Activated CD4-positive, CD25-positive, alpha-beta regulatory T cell (primary cell): ENCODE measurements around the gene ARHGEF7.
"Not testable (repeated sequence)": the region's sequence is repeated elsewhere in the genome, so short reads cannot be mapped to it uniquely, and the experiment has no call there.

ENCODE experiments used
- DNase-seq, 4 experiments: peaks; one replicate each; lab custom pipeline; 2025; lab: John Stamatoyannopoulos, UW

ARHGEF7 gene

DNA sequence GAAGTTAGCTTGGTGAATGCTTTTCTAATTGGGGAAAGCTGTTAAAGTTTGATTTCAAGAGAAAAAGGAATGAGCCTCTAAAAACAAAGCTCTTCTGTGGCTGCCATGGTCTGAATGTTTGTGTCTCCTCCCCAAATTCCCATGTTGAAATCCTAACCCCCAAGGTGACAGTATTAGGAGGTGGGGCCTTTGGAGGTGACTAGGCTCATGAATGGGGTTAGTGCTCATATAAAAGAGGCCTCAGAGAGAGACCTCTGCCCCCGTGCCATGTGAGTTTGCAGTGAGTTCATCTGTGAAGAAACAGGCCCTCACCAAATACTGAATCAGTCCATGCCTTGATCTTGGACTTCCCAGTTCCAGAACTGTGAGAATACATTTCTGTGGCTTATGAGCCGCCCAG lies 56.5 kb downstream of the ARHGEF7 start:
- DNase-seq, result no peak

DNA sequence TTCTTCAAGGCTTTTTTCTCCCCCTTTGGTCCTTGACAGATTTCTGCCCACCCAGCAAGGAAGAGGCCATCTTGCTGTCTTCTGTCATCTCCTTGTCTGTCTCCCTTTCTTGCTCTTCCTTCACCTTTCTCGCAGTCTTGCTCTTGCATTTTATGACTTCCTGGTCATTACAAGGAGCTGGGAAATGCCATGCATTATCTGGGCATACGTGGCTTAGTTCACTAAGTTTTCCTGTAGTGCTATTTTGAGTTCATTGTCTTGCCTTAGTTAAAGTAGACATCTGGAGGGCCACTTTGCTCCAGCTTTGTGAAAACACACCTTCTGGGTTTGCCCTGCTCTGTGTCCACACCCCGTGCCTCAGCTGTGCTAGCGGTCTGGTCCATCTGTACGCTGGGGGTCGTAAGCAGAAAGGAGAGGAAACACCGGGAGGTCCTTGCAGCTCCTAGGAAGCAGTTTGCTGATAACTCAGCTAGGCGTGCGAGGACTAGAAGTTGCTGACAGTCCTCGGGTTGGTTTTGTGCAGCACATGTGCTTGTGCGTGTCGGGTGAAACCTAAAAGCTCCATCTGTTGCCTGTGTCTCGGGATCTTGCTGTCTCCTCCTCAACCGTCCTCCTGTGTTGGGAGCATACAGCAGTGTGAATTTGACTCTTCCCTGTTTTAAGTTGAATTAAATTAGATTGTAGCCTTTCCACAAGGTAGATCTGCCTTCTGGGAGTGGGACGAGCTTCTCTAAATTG lies 59.4 kb downstream of the ARHGEF7 start:
- no peak for DNase-seq

DNA sequence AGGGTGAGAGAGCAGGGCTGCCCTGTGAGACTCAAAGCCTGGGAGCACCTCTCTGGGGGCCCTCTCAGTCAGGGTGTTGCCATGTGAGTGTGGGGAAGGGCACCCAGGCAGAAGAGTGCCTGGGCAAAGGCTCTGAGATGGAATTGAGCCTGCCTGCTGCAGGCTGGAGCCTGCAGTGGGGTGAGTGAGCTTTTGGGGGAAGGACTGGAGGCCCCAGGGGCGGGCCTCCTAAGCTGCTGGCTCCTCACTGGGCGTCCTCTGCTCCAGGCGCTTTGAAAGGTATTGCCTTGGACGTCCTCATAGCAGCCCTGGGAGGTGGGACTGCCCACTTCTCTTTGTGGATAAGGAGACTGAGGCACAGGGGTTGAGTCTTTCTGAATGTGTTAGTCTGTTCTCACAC lies 60.3 kb downstream of the ARHGEF7 start:
- DNase-seq, result no peak

DNA sequence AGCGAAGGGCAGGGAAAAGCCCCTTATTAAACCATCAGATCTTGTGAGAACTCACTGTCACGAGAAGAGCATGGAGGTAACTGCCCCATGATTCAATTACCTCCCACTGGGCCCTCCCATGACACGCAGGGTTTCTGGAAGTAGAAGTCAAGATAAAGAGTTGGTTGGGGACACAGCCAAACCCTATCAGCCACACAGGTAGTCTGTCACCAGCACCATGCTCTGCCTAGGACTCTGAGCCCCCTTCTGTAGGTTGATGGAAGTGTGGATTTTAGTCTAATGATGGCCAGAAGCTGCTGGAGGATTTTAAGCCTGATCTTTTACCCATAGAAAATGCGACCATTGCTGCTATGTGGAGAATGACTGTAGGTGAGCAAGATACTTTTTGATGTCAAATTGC lies 60.8 kb downstream of the ARHGEF7 start:
- no peak for DNase-seq

DNA sequence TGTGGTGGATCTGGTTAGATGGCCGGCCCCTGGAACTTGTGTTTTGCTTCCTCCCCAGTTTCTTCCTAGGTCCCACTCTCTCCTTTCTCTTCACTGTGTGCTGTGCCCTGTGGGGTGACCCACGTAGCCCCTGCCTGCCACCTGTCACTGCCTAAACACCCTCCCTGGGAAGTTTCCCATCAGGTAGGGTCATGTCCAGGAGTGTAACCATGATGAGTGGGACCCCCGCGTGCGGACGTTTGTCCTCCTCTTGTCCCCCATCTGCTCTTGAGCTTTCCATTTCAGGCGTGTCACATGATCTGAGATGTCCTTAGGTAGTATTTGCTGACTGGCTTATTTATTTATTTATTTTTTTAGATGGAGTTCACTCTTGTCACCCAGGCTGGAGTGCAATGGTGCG lies 61.3 kb downstream of the ARHGEF7 start:
- DNase-seq, result no peak

DNA sequence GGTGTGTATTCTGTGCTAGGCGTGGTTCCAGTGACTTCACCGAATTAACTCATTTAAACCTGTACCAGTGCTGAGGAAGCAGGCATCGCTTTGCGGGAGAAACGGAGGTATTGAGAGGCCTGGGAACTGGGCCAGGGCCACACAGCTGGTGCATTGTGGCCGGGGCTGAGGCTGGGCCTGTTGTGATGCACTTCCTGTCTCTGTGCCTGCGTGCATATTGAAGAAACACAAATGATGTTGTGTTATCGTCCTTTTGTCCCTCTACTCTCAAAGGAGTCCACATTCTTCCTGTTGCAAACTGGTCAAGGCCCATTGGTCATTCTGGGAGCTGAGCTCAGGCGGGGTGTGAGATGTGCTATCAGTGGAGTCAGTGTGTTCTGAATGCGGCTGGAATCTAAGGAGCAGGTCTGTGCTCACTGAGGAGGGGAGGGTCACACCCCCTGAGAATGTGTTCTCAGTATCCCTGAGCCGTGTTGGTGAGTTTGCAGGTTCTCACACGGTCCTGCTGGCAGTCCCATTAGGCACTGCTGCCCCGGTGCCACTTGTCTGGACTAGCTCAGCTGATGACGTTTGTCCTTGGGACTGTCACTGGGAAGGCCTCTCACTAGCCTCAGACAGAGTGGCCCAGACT lies 62.1 kb downstream of the ARHGEF7 start:
- no peak for DNase-seq

DNA sequence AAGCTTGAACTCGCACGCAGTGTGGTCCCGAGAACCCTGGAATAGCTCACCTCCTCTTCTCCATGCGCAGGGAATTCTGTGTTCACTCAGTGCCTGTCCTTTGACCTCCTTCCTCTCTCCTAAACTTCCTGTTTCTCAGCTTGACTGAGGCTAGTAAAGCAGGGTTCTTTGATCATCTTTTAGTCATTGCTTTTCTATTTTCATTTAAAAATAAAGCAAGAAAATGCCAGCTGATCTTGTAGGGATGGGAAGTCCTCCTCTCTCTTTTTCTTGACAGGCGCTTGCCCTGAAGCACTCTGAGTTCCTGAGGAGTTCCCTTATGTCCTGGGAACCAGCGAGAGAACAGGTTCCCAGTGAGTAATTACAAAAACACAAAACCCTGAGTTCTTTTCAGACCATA lies 62.8 kb downstream of the ARHGEF7 start:
- DNase-seq, result no peak

DNA sequence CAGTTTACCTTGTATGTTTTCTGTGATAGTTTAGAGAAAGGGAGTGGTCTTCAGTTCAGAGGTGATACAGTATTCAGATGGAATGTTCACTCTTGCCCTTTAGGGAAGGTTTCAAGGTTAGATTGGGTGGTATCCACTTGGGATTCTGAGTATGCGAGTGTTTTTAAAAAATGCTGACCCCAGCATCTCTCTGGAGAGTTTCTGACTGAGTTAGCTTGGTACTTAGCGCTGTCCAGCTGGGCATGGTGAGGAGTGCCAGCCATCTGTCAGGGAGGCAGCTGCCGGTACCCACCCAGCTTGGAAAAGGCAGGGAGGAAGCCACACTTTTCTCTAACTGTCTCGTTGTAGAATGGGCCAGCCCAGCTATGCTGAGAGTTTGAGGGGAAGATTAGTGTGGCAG lies 63.3 kb downstream of the ARHGEF7 start:
- DNase-seq, result no peak

DNA sequence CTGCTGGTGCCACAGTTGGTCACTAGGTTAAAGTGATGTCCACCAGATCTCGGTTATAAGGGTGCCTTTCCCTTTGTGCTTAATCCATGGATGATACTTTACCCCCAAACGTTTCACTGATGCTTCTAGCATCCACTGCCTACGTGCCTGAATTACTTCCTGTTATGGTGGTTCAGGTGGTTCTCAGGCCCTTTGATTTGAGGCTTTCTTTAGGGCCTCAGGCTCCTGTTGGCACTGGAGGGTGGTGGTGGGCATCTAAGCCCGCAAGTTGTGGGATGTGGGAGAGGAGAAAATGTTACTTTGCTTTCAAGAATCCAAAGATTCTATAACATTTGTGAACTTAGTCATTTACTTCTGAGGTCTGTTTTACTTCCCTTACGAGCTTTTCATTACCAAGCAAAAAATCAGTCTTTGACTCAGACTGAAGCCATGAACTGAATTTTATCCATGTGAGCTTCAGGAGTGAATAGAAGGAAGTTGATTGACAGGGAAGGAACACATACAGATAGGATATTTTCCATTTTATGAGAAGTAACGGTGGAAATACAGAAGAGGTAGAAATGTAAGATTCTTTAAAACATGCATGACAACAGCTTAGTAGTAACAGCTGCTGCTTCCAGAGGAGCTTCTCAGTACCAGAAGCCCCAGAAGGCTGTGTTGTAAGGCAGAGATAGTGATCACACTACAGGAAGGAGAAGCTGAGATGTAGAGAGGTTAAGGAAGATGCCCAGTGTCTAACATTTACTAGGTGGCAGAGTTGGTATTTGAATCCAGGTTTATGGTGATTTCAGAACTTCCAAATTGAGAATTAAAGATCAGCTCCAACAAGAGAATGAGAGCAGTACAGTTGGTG lies 65.0 kb downstream of the ARHGEF7 start:
- DNase-seq, result no peak

DNA sequence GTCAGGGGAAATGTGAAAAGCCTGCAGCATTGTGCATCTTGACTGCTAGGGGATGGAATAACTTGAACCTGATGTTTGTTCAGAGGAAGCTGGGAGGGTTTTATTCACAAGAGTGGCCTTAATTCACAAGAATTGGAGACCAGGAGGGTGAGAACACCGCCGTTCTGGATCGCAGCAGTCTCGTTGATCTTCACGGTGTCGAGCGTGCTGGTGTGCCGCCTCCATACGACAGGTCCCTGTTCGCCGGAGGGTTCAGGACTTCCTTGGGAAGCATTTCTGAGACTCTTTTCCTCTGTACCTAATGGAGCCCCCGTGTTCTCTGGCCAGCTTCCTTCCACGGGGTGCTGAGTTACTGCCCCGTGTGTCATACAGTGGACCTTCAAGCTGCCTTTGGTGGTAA lies 66.9 kb downstream of the ARHGEF7 start:
- DNase-seq, result no peak

DNA sequence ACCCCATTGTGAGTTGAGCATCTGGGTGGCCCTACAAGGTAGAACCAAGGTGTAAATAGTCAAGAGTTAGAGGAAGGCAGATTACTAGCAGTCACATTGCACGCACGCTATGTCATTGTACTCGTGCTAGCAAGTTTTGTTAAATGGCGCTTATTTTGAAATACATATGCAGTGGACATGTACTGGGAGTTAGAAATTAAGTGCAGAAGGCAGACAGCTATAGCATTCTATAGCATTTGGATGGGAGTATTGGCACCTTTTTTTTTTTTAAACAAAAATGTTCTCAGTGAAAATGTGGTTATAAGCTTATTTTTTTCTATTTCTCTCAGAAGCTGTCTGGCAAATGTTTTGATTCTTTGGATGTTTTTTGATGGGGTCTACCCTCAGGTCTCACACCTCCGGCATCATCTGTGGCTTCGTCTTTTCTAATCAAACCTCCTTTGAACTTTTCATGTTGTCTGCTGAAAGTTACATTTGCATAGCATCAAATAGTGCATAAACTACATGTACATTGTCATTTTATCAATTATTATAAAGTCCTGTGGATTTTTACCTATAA lies 68.1 kb downstream of the ARHGEF7 start:
- no peak for DNase-seq

DNA sequence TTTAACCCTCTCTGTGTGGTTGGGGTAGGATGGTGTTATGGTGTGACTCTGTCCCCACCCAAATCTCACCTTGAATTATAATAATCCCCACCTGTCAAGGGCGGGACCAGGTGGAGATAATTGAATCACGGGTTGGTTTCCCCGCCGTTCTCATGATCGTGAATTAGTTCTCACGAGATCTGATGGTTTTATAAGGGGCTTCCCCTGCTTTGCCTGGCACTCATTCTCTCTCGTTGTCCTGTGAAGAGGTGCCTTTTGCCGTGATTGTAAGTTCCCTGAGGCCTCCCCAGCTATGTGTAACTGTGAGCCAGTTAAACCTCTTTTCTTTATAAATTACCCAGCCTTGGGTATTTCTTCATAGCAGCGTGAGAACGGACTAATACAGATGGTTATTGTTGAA lies 68.8 kb downstream of the ARHGEF7 start:
- no peak for DNase-seq

DNA sequence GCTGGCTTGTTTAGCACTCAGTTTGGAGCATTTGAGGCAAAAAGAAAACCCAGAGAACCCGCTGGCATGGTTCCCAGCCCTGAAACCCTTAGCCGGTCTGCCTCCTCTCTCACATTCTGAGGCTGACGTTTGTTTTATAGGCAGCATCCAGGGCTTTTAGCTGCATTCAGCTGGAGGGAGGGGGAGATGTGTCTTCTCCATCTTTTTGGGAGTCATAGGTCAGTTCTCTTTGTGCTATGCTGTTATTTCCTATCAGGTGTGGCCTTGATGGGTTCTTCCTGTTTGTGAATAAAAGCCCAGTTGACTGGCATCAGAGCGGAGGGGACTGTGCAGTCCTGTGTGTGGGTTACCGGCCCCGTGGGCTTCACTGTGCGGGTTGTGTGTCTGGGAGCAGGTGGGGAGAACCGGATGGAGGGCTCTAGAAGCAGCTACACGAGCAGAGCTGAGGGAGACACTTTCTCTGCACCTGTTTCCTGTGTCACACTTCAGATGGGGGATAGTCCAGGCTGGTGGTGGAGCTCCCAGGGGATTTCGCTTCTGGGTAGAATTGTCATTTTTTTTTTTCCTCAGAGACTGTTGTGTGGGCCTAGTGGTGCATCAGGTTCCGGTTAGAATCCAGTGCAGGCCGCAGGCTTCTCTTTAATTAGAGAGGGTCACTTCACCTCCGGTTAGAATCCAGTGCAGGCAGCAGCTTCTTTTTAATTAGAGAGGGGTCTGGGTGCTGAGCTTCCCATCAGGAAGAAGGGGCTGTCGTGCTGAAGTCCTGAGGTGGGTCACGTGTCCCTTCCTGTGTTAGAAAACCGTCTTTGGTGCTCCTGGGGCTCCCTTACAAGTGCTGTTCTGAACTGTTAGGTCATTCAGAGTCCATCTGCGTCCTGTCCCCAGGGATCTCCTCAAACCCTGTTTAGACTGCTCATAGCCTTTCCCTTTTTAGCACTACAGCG lies 69.6 kb downstream of the ARHGEF7 start:
- DNase-seq, result peak in 1 of 4 experiments; percentile 16

DNA sequence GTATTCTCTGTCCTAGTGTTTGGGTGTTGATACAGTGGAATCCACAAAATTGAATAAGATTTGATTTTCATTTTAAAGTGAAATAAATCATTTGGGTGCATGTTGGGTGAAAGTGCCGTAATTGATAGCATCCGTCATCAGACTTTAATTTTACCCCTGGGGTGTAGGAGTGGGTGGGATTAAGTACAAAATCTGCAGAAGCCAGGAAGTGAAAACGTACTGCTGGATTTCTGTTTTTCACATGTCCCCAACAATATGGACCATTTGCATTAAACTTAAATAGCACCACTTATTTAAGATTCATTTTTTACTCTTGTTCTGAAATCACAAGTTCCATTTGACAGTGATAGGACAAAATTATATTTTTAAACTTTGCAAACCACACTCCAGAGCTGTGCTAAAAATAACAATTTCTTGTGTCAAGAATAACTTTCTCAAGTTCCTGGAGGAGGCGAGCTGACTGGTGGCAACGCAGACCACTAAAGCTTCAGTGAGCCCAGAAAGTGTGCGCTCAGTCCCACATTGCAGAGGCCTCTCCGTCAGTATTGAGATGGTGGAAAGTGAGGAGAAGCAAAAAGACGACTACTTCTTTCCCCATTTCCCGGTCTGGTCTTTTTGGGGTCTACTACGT lies 71.3 kb downstream of the ARHGEF7 start:
- DNase-seq, result no peak

DNA sequence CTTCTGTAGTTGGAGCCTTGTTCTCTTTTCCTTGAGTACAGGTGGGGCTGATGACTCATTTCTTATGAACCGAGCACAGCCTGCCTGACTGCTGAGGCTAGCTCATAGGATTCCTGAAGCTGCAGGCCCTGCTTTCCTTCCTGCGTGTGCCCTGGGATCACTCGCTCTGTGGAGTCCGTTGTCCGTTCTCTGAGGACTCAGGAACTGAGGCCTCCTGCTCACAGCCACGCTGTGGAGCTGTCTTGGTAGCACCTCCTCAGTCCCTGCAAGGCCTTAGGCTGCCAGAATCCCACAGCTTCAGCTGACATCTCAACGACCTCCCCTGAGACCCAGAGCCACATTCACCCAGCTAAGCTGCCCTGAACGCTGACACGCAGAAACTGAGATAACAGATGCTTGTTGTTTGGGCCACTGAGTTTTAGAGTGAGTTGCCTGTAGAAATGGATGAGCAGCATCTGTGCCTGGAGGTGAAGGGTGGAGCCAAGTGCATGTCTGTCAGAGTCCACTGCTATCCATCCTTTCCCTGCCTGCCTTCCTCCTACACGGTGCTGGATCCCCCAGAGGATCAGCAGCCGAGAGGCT lies 72.9 kb downstream of the ARHGEF7 start:
- DNase-seq, result no peak

DNA sequence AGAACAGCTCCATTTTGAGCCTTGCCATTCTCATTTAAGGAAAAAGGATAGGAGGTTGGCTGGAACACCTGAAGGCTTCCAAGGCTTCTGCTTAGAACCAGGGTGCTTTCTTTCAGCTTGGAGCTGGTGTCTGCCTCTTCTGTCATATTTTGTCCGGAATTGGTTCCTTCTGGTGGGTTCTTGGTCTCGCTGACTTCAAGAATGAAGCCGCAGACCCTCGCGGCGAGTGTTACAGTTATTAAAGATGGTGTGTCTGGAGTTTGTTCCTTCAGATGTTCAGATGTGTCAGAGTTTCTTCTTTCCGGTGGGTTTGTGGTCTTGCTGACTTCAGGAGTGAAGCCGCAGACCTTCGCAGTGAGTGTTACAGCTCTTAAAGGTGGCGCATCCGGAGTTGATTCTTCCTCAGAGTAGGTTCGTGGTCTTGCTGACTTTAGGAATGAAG lies 74.0 kb downstream of the ARHGEF7 start:
- DNase-seq, result not testable (repeated sequence)

DNA sequence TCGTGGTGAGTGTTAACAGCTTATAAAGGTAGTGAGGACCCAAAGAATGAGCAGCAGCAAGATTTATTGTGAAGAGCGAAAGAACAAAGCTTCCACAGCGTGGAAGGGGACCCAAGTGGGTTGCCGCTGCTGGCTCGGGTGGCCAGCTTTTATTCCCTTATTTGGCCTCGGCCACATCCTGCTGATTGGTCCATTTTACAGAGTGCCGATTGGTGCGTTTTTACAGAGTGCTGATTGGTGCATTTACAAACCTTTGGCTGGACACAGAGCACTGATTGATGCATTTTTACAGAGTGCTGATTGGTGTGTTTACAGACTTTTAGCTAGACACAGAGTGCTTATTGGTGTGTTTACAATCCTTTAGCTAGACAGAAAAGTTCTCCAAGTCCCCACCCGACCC lies 74.4 kb downstream of the ARHGEF7 start:
- DNase-seq, result not testable (repeated sequence)

DNA sequence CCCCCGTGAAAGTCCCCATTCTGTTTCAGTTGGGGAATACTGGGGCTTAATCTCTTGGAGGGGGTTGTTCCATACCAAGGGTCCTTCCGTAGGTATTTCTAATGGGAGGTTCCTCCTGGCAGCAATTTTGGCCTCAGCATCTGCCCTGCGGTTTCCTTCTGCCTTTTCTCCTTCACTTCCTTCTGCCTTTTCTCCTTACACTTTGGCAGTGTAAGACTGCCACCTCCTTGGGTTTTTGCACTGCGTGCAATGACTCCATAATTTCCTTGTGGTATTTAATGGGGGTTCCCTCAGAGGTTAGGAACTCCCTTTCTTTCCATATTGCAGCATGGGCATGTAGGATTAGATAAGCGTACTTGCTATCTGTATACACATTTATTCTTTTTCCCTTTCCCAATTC lies 78.1 kb downstream of the ARHGEF7 start:
- not testable (repeated sequence) for DNase-seq

DNA sequence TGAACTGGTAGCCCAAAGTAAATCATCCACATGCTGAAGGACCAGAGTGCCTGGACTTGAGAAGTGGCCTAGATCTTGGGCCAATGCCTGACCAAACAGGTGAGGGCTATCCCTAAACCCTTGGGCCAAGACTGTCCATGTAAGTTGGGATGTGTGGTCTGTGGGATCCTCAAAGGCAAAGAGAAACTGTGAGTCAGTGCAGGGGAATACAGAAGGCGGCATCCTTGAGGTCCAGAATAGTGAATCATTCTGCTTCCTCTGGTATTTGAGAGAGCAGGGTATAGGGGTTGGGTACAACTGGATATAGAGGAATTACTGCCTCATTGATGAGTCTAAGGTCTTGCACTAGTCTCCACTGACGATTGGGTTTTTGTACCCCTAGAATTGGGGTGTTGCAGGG lies 79.5 kb downstream of the ARHGEF7 start:
- DNase-seq, result not testable (repeated sequence)

DNA sequence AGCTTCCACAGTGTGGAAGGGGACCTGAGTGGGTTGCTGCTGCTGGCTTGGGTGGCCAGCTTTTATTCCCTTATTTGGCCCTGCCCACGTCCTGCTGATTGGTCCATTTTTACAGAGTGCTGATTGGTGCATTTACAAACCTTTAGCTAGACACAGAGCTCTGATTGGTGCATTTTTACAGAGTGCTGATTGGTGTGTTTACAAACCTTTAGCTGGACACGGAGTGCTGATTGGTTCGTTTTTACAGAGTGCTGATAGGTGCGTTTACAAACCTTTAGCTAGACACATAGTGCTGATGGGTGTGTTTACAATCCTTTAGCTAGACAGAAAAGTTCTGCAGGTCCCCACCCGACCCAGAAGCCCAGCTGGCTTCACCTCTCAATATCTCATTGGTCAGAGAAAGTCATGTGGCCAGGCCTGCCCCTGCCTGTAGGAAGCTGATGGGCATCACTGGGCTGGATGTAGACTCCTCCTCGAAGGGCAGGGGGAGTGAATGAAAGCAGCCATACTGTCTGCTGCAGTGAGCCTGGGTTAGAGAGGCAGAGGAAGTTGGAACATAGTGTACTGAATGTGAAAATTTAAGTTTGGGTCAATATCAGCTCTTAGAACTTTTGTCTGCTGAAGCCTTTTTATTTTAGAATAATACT lies 83.7 kb downstream of the ARHGEF7 start:
- not testable (repeated sequence) for DNase-seq
